Brain microvascular endothelial cell (primary cell): ENCODE results near the gene RPL6.
"Not testable (repeated sequence)": the region's sequence is repeated elsewhere in the genome, so short reads cannot be mapped to it uniquely, and the experiment has no call there.

ENCODE experiments used
- DNase-seq: peaks from one replicate; pipeline ENCODE4 v3.0.0-alpha.2; 2020
- H3K27ac ChIP-seq: fragments of 250-450 bp; sonication (Bioruptor Pico); 2 replicates; pipeline ENCODE4 v1.5.1; 2020; ENCODE audit warnings: mild to moderate bottlenecking, moderate library complexity
- H3K27me3 ChIP-seq: fragments of 250-450 bp; sonication (Bioruptor Pico); replicated peaks from 2 replicates; pipeline ENCODE4 v1.5.1; 2020; ENCODE audit warnings: mild to moderate bottlenecking
- H3K36me3 ChIP-seq: fragments of 250-450 bp; sonication (Bioruptor Pico); replicated peaks from 2 replicates; pipeline ENCODE4 v1.5.1; 2020; ENCODE audit warnings: mild to moderate bottlenecking
- H3K4me3 ChIP-seq: 2 replicates; pipeline ENCODE4 v1.5.1; 2011; ENCODE audit warnings: low read depth, mild to moderate bottlenecking, control low read depth, low read length, moderate library complexity
- in situ Hi-C: cut with HindIII; loops from 2 replicates; pipeline ENCODE4 v1.10.0; 2017; ENCODE audit warnings: low sequenced_read_pairs, low pct_ligation_motif_present
- TF ChIP-seq, protein P1 (sequence below): IDR thresholded peaks from 2 replicates; pipeline ENCODE4 v1.5.1; 2011; ENCODE audit warnings: low read depth, mild to moderate bottlenecking, moderate library complexity, low read length, control low read depth, inconsistent platforms; ENCODE audit errors: missing control alignments

The RPL6 gene

DNA sequence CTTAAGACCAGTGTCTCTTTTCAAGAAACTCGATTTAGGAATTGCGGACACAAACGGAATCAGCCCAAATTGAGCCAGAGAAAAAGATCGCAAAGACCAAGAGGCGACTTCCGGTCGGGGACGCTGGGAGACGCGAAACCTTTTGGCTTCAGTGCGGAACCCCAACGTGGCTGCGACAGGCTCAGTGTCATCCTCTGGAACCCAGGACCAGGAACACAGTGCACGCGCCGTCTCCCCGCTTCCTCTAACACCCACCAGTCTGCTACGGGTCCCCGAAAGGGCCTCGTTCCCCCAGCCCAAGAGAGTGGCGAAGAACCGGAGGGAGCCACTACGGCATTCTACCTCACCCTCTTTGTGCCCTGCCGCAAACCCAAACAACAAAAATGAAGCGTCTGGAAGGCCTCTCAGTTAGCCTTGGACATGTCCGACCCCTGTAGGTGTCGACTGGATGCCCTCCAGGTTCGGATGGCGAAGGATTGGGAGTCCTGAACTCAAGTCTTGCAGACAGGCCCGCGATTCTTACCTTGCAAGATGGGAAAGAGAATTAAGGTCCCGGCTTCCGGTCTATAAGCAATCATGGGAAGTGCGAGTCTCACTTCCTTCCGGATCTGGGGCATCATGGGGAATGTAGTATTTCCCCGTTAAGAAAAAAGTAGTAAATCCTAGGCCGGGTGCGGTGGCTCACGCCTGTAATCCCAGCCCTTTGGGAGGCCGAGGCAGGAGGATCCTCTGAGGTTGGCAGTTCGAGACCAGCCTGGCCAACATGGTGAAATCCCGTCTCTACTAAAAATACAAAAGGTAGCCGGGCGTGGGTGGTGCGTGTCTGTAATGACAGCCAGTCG, at the start of gene RPL6:
TSS of gene RPL6 (minus strand) at position 542 of the 842 bp plus-strand sequence. CDS start 949 bp downstream, outside the sequence.
- in situ Hi-C loops, result no loop called here
- peak; percentile 91 for DNase-seq
- TF ChIP-seq, protein P1, sequence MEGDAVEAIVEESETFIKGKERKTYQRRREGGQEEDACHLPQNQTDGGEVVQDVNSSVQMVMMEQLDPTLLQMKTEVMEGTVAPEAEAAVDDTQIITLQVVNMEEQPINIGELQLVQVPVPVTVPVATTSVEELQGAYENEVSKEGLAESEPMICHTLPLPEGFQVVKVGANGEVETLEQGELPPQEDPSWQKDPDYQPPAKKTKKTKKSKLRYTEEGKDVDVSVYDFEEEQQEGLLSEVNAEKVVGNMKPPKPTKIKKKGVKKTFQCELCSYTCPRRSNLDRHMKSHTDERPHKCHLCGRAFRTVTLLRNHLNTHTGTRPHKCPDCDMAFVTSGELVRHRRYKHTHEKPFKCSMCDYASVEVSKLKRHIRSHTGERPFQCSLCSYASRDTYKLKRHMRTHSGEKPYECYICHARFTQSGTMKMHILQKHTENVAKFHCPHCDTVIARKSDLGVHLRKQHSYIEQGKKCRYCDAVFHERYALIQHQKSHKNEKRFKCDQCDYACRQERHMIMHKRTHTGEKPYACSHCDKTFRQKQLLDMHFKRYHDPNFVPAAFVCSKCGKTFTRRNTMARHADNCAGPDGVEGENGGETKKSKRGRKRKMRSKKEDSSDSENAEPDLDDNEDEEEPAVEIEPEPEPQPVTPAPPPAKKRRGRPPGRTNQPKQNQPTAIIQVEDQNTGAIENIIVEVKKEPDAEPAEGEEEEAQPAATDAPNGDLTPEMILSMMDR, result no peak
- H3K27ac ChIP-seq, result peak within 1 kb of the TSS; percentile 88
- peaks cover 41% of the 10 kb centered on the region for H3K36me3 ChIP-seq
- H3K4me3 ChIP-seq, result peak within 1 kb of the TSS; percentile 98
- no peaks in the 10 kb centered on the region for H3K27me3 ChIP-seq

DNA sequence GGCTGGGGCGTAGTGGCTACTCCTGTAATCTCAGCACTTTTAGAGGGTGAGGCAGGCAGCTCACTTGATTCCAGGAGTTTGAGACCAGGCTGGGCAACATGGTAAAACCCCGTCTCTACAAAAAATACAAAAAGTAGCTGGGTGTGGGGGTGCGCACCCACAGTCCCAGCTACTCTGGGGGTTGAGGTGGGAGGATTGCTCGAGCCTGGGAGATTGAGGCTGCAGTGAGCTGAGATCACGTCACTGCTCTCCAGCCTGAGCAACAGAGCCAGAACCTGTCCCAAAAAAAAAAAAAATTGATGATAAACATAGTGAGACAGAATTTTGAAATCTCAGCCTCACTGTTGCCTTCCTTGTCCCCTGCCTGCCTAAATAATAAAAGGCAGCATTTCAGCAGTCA, 49.3 kb upstream of the RPL6 start:
- Histone ChIP-seq H3K27ac (no peak overlapping the region), H3K36me3 (peaks cover 45% of the 10 kb centered on the region), H3K4me3 (no peak overlapping the region), H3K27me3 (no peaks in the 10 kb centered on the region)
- DNase-seq, result no peak
- TF ChIP-seq, protein P1, result no peak
- in situ Hi-C loops, result no loop called here

DNA sequence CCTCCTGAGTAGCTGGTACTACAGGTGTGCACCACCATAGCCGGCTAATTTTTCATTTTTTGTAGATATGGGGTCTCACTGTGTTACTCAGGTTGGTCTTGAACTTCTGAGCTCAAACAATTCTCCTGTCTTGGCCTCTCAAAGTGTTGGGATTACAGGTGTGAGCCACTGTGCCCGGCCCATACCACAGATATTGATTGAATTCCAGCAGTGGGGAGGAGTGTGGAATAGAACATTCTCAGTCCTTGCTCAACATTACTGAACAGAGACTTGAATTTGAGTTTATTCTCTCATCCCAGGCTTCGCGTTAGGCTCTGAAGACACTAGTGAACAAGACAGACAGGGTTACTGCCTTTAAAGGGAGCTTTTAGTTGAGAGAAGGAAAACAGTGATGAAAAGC, 48.9 kb upstream of the RPL6 start:
- TF ChIP-seq, protein P1, result no peak
- no peak for DNase-seq
- Histone ChIP-seq H3K36me3 (peaks cover 48% of the 10 kb centered on the region), H3K27ac (no peak overlapping the region), H3K27me3 (no peaks in the 10 kb centered on the region), H3K4me3 (no peak overlapping the region)
- in situ Hi-C loops, result no loop called here

DNA sequence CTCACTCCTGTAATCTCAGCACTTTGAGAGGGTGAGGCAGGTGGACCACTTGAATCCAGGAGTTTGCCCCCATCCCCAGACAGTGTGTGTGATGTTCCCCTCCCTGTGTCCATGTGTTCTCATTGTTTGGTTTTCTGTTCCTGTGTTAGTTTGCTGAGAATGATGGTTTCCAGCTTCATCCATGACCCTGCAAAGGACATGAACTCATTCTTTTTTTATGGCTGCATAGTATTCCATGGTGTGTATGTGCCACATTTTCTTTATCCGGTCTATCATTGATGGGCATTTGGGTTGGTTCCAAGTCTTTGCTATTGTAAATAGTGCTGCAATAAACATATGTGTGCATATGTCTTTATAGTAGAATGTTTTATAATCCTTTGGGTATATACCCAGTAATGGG, 47.7 kb upstream of the RPL6 start:
- H3K4me3 ChIP-seq, DNase-seq, H3K27me3 ChIP-seq, H3K27ac ChIP-seq, in situ Hi-C loops: not testable (repeated sequence)
- peaks cover 48% of the 10 kb centered on the region for H3K36me3 ChIP-seq

DNA sequence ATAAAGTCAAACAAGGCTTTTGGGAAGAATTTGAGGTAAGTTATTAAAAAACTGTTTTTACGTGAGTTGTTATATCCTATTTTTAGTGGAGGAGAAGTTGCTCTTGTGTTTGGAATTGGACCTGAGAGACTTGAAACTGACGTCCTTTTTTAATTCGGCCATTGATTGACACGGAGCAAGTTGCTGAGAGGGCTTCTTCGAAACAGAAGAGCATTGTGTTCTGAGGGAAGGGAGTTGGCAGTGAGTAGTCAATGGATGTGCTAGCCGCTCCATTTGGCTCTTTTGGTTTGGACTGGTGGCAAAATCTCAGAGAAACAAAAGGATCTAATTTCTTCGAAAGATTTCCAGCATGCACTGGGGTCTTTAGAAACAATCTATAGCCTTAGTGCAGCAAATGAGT, 46.6 kb upstream of the RPL6 start:
- H3K36me3 ChIP-seq, result peaks cover 51% of the 10 kb centered on the region
- DNase-seq, result no peak
- no peaks in the 10 kb centered on the region for H3K27me3 ChIP-seq
- no peak overlapping the region for H3K27ac ChIP-seq
- TF ChIP-seq, protein P1, result no peak
- no peak overlapping the region for H3K4me3 ChIP-seq
- in situ Hi-C loops, result no loop called here

DNA sequence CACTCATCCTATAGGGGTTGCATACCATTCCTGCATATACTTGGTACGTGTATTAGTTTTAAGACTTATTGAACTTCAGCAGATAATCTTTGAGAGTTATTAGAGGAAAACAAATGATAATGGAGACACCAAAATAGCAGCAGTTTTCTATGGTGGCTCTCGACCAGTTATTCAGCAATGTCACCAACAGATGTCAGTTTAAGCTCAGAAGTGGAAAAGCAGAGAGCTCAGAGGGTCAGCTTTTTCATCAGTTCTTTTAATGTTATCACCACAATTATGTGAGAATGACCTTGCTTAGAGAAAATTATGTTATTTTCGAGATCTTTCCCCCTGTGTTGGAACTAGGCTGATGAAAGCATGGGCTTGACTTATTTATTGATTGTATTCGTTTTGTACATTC, 41.3 kb upstream of the RPL6 start:
- H3K36me3 ChIP-seq, result peaks cover 35% of the 10 kb centered on the region

DNA sequence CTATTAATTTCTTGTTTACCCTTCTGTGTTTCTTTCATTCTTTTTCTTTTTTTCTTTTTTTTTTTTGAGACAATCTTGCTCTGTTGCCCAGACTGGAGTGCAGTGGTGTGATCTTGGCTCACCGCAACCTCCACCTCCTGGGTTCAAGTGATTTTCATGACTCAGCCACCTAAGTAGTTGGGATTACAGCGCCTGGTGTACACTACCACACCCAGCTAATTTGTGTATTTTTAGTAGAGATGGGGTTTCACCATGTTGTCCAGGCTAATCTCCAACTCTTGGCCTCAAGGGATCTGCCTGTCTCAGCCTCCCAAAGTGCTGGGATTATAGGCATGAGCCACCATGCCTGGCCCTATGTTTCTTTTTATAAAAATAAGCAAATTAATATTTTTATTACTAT, 38.8 kb upstream of the RPL6 start:
- H3K4me3 ChIP-seq, in situ Hi-C loops, H3K27me3 ChIP-seq, DNase-seq, H3K27ac ChIP-seq: not testable (repeated sequence)
- H3K36me3 ChIP-seq, result peaks cover 18% of the 10 kb centered on the region

More for the DNA sequence above, 41.3 kb upstream of the RPL6 start:
- in situ Hi-C loops, result no loop called here
- Histone ChIP-seq H3K27me3 (no peaks in the 10 kb centered on the region), H3K4me3 (no peak overlapping the region), H3K27ac (no peak overlapping the region)
- DNase-seq, result no peak
- TF ChIP-seq, protein P1, result no peak
